GM12892 (cell line): ENCODE results near the gene TMEM236.

Experiments used
- POLR2A ChIP-seq: IDR thresholded peaks from 2 replicates; pipeline ENCODE4 v1.6.1; 2011; ENCODE audit warnings: low read depth, low read length, control low read depth
- POLR2AphosphoS5 ChIP-seq: IDR thresholded peaks from 2 replicates; pipeline ENCODE4 v1.6.1; 2011; ENCODE audit warnings: low read depth, low read length, control low read depth

DNA sequence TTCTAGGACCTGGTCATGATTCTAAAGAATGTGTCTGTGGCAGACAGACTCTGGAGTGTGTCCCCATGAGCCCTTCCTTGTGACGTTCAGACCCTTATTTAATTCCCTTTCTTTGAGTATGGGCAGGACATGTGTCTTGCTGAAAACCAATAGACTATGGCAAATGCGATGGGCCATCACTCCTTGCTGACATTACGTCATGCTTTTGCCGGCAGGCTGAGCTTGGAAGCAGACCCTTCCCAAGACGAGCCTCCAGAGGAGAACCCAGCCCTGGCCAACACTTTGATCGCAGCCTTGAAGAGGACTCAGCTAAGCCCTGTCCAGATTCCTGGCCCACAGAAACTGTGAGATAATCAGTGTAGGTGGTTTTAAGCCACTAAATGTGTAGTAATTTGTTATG, 18.4 kb upstream of the TMEM236 start:
- TF ChIP-seq POLR2A (no peak), POLR2AphosphoS5 (no peak)
